ENCODE results near the gene ARID3A. TPM values are rescaled to one million over a fixed set of nuclear protein-coding genes. Genes with fewer than 3 reads are reported as not detected.

ARID3A gene
- total RNA-seq, 1 experiment from 2014 or later: 116 TPM

DNA sequence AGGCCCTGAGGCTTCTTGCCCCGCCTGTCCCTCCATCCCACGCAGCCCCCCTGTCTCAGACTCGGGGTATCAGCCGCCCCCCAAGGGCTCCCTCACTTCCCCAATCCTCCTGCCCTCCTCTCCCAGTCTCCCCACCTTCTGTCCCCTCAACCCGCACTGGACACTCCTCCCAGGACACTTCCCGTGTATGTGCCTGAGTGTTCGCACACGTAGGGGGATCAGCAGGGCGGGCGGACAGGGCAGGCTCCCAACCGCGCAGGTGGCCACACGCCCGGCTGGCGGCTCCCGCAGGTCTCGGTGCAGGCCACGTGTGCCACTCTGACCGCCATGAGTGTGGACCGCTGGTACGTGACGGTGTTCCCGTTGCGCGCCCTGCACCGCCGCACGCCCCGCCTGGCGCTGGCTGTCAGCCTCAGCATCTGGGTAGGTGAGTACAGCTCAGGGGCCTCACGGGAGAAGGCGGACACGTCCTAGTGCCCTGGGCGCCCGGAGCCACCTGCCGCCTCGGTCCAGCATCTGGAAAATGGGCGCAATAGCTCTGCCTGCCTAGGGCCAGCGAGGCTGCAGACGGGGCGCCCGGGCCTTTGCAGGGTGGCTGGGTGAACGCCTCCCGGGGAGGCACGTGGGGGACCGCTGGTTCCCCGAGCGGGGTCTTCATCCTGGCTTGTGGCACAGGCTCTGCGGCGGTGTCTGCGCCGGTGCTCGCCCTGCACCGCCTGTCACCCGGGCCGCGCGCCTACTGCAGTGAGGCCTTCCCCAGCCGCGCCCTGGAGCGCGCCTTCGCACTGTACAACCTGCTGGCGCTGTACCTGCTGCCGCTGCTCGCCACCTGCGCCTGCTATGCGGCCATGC lies 6.4 kb upstream of the ARID3A start (continued):
- TF ChIP-seq, protein P1, sequence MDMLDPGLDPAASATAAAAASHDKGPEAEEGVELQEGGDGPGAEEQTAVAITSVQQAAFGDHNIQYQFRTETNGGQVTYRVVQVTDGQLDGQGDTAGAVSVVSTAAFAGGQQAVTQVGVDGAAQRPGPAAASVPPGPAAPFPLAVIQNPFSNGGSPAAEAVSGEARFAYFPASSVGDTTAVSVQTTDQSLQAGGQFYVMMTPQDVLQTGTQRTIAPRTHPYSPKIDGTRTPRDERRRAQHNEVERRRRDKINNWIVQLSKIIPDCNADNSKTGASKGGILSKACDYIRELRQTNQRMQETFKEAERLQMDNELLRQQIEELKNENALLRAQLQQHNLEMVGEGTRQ (CRISPR knock-in tag; IDR thresholded peaks at IDR 0.05): peak; percentile 32
- TF ChIP-seq JUN (CRISPR knock-in tag; IDR thresholded peaks at IDR 0.05): no peak
- TF ChIP-seq GABPB1 (CRISPR knock-in tag; IDR thresholded peaks at IDR 0.05): no peak
- TF ChIP-seq, protein P2, sequence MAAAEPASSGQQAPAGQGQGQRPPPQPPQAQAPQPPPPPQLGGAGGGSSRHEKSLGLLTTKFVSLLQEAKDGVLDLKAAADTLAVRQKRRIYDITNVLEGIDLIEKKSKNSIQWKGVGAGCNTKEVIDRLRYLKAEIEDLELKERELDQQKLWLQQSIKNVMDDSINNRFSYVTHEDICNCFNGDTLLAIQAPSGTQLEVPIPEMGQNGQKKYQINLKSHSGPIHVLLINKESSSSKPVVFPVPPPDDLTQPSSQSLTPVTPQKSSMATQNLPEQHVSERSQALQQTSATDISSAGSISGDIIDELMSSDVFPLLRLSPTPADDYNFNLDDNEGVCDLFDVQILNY (CRISPR knock-in tag; IDR thresholded peaks at IDR 0.05): no peak
- TF ChIP-seq, protein P3, sequence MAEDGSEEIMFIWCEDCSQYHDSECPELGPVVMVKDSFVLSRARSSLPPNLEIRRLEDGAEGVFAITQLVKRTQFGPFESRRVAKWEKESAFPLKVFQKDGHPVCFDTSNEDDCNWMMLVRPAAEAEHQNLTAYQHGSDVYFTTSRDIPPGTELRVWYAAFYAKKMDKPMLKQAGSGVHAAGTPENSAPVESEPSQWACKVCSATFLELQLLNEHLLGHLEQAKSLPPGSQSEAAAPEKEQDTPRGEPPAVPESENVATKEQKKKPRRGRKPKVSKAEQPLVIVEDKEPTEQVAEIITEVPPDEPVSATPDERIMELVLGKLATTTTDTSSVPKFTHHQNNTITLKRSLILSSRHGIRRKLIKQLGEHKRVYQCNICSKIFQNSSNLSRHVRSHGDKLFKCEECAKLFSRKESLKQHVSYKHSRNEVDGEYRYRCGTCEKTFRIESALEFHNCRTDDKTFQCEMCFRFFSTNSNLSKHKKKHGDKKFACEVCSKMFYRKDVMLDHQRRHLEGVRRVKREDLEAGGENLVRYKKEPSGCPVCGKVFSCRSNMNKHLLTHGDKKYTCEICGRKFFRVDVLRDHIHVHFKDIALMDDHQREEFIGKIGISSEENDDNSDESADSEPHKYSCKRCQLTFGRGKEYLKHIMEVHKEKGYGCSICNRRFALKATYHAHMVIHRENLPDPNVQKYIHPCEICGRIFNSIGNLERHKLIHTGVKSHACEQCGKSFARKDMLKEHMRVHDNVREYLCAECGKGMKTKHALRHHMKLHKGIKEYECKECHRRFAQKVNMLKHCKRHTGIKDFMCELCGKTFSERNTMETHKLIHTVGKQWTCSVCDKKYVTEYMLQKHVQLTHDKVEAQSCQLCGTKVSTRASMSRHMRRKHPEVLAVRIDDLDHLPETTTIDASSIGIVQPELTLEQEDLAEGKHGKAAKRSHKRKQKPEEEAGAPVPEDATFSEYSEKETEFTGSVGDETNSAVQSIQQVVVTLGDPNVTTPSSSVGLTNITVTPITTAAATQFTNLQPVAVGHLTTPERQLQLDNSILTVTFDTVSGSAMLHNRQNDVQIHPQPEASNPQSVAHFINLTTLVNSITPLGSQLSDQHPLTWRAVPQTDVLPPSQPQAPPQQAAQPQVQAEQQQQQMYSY (CRISPR knock-in tag; IDR thresholded peaks at IDR 0.05): no peak
- TF ChIP-seq, protein P4, sequence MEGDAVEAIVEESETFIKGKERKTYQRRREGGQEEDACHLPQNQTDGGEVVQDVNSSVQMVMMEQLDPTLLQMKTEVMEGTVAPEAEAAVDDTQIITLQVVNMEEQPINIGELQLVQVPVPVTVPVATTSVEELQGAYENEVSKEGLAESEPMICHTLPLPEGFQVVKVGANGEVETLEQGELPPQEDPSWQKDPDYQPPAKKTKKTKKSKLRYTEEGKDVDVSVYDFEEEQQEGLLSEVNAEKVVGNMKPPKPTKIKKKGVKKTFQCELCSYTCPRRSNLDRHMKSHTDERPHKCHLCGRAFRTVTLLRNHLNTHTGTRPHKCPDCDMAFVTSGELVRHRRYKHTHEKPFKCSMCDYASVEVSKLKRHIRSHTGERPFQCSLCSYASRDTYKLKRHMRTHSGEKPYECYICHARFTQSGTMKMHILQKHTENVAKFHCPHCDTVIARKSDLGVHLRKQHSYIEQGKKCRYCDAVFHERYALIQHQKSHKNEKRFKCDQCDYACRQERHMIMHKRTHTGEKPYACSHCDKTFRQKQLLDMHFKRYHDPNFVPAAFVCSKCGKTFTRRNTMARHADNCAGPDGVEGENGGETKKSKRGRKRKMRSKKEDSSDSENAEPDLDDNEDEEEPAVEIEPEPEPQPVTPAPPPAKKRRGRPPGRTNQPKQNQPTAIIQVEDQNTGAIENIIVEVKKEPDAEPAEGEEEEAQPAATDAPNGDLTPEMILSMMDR (IDR thresholded peaks at IDR 0.05): no peak
- TF ChIP-seq ZNF671 (CRISPR knock-in tag; IDR thresholded peaks at IDR 0.05): no peak
- no peak for TF ChIP-seq PRRX2 (CRISPR knock-in tag; IDR thresholded peaks at IDR 0.05)
- no peak for TF ChIP-seq SMAD3 (CRISPR knock-in tag; IDR thresholded peaks at IDR 0.05; ENCODE audit: borderline replicate concordance)
- TF ChIP-seq, protein P5, sequence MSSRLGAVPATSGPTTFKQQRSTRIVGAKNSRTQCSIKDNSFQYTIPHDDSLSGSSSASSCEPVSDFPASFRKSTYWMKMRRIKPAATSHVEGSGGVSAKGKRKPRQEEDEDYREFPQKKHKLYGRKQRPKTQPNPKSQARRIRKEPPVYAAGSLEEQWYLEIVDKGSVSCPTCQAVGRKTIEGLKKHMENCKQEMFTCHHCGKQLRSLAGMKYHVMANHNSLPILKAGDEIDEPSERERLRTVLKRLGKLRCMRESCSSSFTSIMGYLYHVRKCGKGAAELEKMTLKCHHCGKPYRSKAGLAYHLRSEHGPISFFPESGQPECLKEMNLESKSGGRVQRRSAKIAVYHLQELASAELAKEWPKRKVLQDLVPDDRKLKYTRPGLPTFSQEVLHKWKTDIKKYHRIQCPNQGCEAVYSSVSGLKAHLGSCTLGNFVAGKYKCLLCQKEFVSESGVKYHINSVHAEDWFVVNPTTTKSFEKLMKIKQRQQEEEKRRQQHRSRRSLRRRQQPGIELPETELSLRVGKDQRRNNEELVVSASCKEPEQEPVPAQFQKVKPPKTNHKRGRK (CRISPR knock-in tag; IDR thresholded peaks at IDR 0.05; ENCODE audit: borderline replicate concordance): no peak

DNA sequence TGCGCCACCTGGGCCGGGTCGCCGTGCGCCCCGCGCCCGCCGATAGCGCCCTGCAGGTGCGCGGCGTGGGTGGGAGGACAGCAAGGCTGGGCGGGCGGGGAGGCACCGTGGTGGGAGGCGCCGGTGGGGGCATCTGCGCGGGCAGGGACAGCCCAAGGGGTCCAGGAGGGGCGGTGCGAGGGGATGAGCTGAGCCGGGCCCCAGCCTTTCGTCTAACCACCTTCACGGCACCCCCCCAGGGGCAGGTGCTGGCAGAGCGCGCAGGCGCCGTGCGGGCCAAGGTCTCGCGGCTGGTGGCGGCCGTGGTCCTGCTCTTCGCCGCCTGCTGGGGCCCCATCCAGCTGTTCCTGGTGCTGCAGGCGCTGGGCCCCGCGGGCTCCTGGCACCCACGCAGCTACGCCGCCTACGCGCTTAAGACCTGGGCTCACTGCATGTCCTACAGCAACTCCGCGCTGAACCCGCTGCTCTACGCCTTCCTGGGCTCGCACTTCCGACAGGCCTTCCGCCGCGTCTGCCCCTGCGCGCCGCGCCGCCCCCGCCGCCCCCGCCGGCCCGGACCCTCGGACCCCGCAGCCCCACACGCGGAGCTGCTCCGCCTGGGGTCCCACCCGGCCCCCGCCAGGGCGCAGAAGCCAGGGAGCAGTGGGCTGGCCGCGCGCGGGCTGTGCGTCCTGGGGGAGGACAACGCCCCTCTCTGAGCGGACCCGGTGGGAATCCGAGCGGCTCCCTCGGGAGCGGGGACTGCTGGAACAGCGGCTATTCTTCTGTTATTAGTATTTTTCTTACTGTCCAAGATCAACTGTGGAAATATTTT lies 5.6 kb upstream of the ARID3A start:
- Mint-ChIP-seq H3K27me3 (ENCODE audit: low read depth) (peaks cover 59% of the 10 kb centered on the region), H3K4me1 (peaks cover 14% of the 10 kb centered on the region), H3K27ac (no peak overlapping the region), H3K36me3 (no peaks in the 10 kb centered on the region), H3K4me3 (peak overlapping the region; percentile 69), H3K9me3 (no peaks in the 10 kb centered on the region)
- DNase-seq (ENCODE audit: low spot score): peak; percentile 53
- no peak for ATAC-seq
- ChIA-PET CTCF (interaction anchor here (1.1 to 3.8 kb wide), 7 partner anchors 54 to 79 kb away, joined by 3 to 24 read pairs (median 11); partner anchors contain the start of gene WDR18), POLR2A (no interaction called here)
- TF ChIP-seq ESRRA (CRISPR knock-in tag; IDR thresholded peaks at IDR 0.05; ENCODE audit: borderline replicate concordance) (no peak), MXD4 (CRISPR knock-in tag; IDR thresholded peaks at IDR 0.05; ENCODE audit: borderline replicate concordance) (no peak), NFE2L1 (CRISPR knock-in tag; IDR thresholded peaks at IDR 0.05) (no peak), ZNF423 (CRISPR knock-in tag; IDR thresholded peaks at IDR 0.05) (no peak), ZNF317 (CRISPR knock-in tag; IDR thresholded peaks at IDR 0.05; ENCODE audit: borderline replicate concordance, low read depth) (no peak), NR1H2 (CRISPR knock-in tag; IDR thresholded peaks at IDR 0.05) (no peak)
- TF ChIP-seq, protein P6, sequence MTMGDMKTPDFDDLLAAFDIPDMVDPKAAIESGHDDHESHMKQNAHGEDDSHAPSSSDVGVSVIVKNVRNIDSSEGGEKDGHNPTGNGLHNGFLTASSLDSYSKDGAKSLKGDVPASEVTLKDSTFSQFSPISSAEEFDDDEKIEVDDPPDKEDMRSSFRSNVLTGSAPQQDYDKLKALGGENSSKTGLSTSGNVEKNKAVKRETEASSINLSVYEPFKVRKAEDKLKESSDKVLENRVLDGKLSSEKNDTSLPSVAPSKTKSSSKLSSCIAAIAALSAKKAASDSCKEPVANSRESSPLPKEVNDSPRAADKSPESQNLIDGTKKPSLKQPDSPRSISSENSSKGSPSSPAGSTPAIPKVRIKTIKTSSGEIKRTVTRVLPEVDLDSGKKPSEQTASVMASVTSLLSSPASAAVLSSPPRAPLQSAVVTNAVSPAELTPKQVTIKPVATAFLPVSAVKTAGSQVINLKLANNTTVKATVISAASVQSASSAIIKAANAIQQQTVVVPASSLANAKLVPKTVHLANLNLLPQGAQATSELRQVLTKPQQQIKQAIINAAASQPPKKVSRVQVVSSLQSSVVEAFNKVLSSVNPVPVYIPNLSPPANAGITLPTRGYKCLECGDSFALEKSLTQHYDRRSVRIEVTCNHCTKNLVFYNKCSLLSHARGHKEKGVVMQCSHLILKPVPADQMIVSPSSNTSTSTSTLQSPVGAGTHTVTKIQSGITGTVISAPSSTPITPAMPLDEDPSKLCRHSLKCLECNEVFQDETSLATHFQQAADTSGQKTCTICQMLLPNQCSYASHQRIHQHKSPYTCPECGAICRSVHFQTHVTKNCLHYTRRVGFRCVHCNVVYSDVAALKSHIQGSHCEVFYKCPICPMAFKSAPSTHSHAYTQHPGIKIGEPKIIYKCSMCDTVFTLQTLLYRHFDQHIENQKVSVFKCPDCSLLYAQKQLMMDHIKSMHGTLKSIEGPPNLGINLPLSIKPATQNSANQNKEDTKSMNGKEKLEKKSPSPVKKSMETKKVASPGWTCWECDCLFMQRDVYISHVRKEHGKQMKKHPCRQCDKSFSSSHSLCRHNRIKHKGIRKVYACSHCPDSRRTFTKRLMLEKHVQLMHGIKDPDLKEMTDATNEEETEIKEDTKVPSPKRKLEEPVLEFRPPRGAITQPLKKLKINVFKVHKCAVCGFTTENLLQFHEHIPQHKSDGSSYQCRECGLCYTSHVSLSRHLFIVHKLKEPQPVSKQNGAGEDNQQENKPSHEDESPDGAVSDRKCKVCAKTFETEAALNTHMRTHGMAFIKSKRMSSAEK (CRISPR knock-in tag; IDR thresholded peaks at IDR 0.05; ENCODE audit: borderline replicate concordance): no peak
- TF ChIP-seq, protein P7, sequence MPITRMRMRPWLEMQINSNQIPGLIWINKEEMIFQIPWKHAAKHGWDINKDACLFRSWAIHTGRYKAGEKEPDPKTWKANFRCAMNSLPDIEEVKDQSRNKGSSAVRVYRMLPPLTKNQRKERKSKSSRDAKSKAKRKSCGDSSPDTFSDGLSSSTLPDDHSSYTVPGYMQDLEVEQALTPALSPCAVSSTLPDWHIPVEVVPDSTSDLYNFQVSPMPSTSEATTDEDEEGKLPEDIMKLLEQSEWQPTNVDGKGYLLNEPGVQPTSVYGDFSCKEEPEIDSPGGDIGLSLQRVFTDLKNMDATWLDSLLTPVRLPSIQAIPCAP (CRISPR knock-in tag; IDR thresholded peaks at IDR 0.05): no peak
- TF ChIP-seq, protein P2 (CRISPR knock-in tag; IDR thresholded peaks at IDR 0.05): no peak

Measured in WTC11 (cell line).